ENCODE measurements around the gene MYH3. TPM values are rescaled to one million over a fixed set of nuclear protein-coding genes. Genes with fewer than 3 reads are reported as not detected.
A peak's percentile ranks its signal among the peaks of the same experiment; 100 is the strongest.

Gene MYH3
- total and polyA plus RNA-seq, 4 donors, result 1.1 to 9.5 (median 5.0) TPM

DNA sequence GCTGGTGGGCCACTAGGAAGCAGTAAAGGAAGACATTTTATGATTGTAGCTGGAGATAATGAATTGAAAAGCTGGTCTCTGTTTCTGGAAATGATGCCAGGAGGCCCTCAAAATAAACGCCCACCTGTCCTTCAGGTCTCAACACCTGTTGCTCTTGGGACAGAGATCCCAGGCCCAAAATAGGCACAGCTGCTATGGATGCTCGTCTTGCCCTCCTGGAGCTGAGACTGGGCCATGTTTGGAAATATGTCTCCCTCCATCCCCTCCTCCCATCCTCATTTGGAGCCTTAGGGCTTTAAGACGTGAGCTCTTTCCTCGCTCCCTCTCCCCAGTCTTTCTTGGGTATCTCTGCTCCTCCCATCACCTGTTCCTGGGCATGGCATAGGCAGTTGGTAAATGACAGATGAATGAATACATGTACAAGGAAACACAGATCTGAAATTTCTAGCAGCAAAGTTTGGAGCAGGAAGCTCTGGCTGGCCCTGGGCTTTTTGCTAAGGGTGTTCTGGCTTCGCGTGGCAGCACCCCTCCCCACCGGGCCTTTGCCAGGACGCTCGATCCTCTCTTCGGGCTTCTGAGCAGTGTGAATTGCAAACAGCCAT is 33.3 kb downstream of the MYH3 start:
- WGBS, 2 donors, result 64 to 70% methylated on average over 10 of the region's 10 CpGs
- intact Hi-C loops (cut with DNase I), result no loop called here
- Histone ChIP-seq H3K4me1 (ENCODE audit: control insufficient read depth in 1 of 2, insufficient read depth in 2 of 2, low read length in 2 of 2) (no peaks in the 10 kb centered on the region), H3K27ac (ENCODE audit: low read depth in 1 of 2, low read length in 2 of 2) (no peak overlapping the region), H3K9me3 (ENCODE audit: control insufficient read depth, low read length) (no peaks in the 10 kb centered on the region), H3K36me3 (ENCODE audit: control insufficient read depth in 1 of 2, insufficient read depth in 2 of 2, low read length in 1 of 2) (peaks cover 0 to 2% of the 10 kb centered on the region in 2 donors), H3K27me3 (ENCODE audit: control insufficient read depth in 1 of 2, insufficient read depth in 2 of 2, low read length in 1 of 2) (no peaks in the 10 kb centered on the region), H3K4me3 (ENCODE audit: low read length in 2 of 2) (no peak overlapping the region)
- no peak for DNase-seq
- no peak for ATAC-seq (ENCODE audit: low FRiP score)

DNA sequence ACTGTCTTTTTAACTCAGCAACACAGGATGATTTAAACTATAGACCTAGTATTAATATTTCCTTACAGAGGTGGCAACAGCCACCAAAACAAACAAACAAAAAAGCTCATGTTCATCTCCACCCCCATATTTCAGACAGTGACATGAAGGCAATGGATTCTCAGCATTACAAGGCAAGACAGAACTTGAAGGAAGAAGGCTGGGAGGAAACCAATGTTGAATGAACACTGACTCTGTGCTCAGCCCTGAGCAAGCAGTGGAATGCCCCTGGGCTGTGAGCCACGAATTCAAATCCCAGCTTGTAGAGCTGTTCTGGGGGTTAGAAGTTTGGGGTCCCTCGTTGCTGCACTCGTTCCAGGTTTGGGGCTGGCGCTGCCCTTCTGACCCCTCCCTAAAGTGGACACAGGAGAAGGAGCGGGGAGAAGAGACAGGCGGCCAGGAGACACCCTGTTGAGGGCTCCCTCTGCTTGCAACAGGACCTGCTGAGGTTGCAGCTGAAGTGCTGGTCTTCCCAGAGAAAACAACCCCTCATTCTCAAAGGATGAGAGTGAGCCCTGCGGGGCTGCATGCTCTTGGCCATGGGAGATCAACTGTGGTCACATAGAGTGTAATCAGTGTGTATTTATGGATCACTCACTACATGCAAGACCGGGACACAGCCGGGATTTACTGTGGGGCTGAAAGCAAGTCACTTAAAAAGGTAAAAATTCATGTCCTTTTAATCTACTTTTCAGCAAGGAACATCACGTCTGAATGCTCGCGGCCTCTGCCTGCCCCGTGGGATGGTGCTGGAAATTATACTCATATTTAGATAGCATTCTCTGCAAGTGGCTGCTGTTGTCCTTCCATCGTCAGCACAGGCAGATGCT is 34.3 kb downstream of the MYH3 start:
- Histone ChIP-seq H3K4me3 (ENCODE audit: low read length in 2 of 2) (no peak overlapping the region), H3K36me3 (ENCODE audit: control insufficient read depth in 1 of 2, insufficient read depth in 2 of 2, low read length in 1 of 2) (no peaks in the 10 kb centered on the region), H3K4me1 (ENCODE audit: control insufficient read depth in 1 of 2, insufficient read depth in 2 of 2, low read length in 2 of 2) (no peaks in the 10 kb centered on the region), H3K27me3 (ENCODE audit: control insufficient read depth in 1 of 2, insufficient read depth in 2 of 2, low read length in 1 of 2) (no peaks in the 10 kb centered on the region), H3K27ac (ENCODE audit: low read depth in 1 of 2, low read length in 2 of 2) (no peak overlapping the region), H3K9me3 (ENCODE audit: control insufficient read depth, low read length) (no peaks in the 10 kb centered on the region)
- intact Hi-C loops (cut with DNase I), result no loop called here
- 81 to 83% methylated on average over 14 of the region's 14 CpGs for WGBS, 2 donors
- ATAC-seq (ENCODE audit: low FRiP score) (no peak), DNase-seq (no peak)

DNA sequence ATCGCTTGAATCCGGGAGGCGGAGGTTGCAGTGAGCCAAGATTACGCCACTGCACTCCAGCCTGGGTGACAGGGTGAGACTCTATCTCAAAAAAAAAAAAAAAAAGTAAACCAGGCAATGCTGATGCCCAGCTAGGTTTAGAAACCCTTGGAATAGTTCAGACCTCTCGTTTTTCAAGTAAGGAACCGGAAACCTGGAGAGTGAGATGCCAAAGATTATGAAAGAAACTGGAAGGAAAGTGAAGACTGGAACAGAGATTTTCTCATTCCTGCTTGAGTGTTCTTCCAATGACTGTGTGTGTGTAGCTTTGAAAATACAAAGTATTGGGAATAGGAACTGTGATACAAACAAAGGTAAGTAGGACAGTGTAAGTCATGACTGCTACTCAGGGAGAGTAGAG is 35.7 kb downstream of the MYH3 start:
- H3K4me1 ChIP-seq (ENCODE audit: control insufficient read depth in 1 of 2, insufficient read depth in 2 of 2, low read length in 2 of 2), result no peaks in the 10 kb centered on the region
- no peaks in the 10 kb centered on the region for H3K36me3 ChIP-seq (ENCODE audit: control insufficient read depth in 1 of 2, insufficient read depth in 2 of 2, low read length in 1 of 2)
- DNase-seq (no peak), ATAC-seq (ENCODE audit: low FRiP score) (no peak)
- 75 to 79% methylated on average over 6 of the region's 6 CpGs for WGBS, 2 donors
- H3K9me3 ChIP-seq (ENCODE audit: control insufficient read depth, low read length), result no peaks in the 10 kb centered on the region
- H3K27me3 ChIP-seq (ENCODE audit: control insufficient read depth in 1 of 2, insufficient read depth in 2 of 2, low read length in 1 of 2), result no peaks in the 10 kb centered on the region
- no peak overlapping the region for H3K27ac ChIP-seq (ENCODE audit: low read depth in 1 of 2, low read length in 2 of 2)
- intact Hi-C loops (cut with DNase I), result no loop called here
- no peak overlapping the region for H3K4me3 ChIP-seq (ENCODE audit: low read length in 2 of 2)

GRCh38 chr17:10620823-10621222 is 36.3 kb downstream of the MYH3 start:
- H3K9me3 ChIP-seq (ENCODE audit: control insufficient read depth, low read length), result no peaks in the 10 kb centered on the region
- no peaks in the 10 kb centered on the region for H3K4me1 ChIP-seq (ENCODE audit: control insufficient read depth in 1 of 2, insufficient read depth in 2 of 2, low read length in 2 of 2)
- 56% methylated on average over 4 of the region's 4 CpGs for WGBS, 2 donors
- DNase-seq (no peak), ATAC-seq (ENCODE audit: low FRiP score) (no peak)
- H3K27me3 ChIP-seq (ENCODE audit: control insufficient read depth in 1 of 2, insufficient read depth in 2 of 2, low read length in 1 of 2), result no peaks in the 10 kb centered on the region
- no peak overlapping the region for H3K4me3 ChIP-seq (ENCODE audit: low read length in 2 of 2)
- H3K36me3 ChIP-seq (ENCODE audit: control insufficient read depth in 1 of 2, insufficient read depth in 2 of 2, low read length in 1 of 2), result no peaks in the 10 kb centered on the region
- no peak overlapping the region for H3K27ac ChIP-seq (ENCODE audit: low read depth in 1 of 2, low read length in 2 of 2)
- intact Hi-C loops (cut with DNase I), result no loop called here

DNA sequence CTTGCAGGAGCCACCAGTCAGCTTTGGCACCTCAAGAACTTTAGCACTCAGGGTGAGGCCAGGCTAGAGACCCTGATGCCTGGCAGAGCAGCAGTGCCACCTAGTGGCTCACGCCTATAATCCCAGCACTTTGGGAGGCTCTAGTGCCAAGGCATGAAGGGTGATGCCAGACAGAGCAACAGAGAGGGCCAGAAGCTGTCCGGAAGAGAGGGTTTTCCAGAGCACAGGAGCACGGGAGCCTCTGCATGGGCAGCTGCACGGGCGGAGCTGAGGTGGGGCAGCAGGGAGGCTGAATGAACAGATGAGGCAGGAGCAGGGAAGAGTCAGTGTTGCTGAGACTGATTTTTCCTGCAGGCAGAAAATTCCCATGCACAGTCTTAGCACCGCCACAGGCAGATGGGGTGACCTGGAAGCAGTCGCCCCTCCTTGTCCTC is 38.9 kb downstream of the MYH3 start:
- Histone ChIP-seq H3K4me1 (ENCODE audit: control insufficient read depth in 1 of 2, insufficient read depth in 2 of 2, low read length in 2 of 2) (no peaks in the 10 kb centered on the region), H3K27ac (ENCODE audit: low read depth in 1 of 2, low read length in 2 of 2) (no peak overlapping the region), H3K4me3 (ENCODE audit: low read length in 2 of 2) (no peak overlapping the region), H3K9me3 (ENCODE audit: control insufficient read depth, low read length) (no peaks in the 10 kb centered on the region), H3K27me3 (ENCODE audit: control insufficient read depth in 1 of 2, insufficient read depth in 2 of 2, low read length in 1 of 2) (no peaks in the 10 kb centered on the region), H3K36me3 (ENCODE audit: control insufficient read depth in 1 of 2, insufficient read depth in 2 of 2, low read length in 1 of 2) (no peaks in the 10 kb centered on the region)
- WGBS, 2 donors, result 14 to 18% methylated on average over 7 of the region's 7 CpGs
- ATAC-seq (ENCODE audit: low FRiP score), result peak; percentile 89
- peak; percentile 69 to 85 for DNase-seq
- intact Hi-C loops (cut with DNase I), result loop anchor here (2.0 to 10.0 kb wide), 2 partner anchors 283 to 693 kb away; no protein-coding TSS in a partner anchor

DNA sequence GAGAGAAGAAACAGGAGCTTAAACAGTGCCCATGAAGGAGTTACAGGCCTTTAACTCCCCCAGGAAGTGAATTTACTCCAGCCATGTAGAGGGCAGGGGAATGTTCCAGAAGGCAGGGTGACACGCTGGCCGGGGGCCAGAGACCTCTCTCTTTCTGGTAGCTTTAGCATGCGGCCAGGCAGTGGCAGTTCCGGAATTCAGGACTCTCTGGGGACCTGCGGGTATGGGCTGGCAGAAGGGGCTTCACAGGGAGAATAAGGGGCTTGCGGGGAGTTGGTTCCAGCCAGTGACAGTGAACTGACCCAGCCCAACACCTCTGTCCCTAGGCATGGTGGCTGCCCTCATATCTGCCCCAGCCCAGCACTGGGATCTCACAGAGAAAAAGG is 40.0 kb downstream of the MYH3 start:
- DNase-seq (no peak), ATAC-seq (ENCODE audit: low FRiP score) (no peak)
- intact Hi-C loops (cut with DNase I), result loop anchor here in 1 of 2 donors (10.0 kb wide), 1 partner anchor 282 kb away; no protein-coding TSS in a partner anchor
- no peaks in the 10 kb centered on the region for H3K36me3 ChIP-seq (ENCODE audit: control insufficient read depth in 1 of 2, insufficient read depth in 2 of 2, low read length in 1 of 2)
- H3K27me3 ChIP-seq (ENCODE audit: control insufficient read depth in 1 of 2, insufficient read depth in 2 of 2, low read length in 1 of 2), result no peaks in the 10 kb centered on the region
- H3K9me3 ChIP-seq (ENCODE audit: control insufficient read depth, low read length), result no peaks in the 10 kb centered on the region
- H3K4me3 ChIP-seq (ENCODE audit: low read length in 2 of 2), result no peak overlapping the region
- H3K27ac ChIP-seq (ENCODE audit: low read depth in 1 of 2, low read length in 2 of 2), result no peak overlapping the region
- 37 to 44% methylated on average over 6 of the region's 6 CpGs for WGBS, 2 donors
- H3K4me1 ChIP-seq (ENCODE audit: control insufficient read depth in 1 of 2, insufficient read depth in 2 of 2, low read length in 2 of 2), result no peaks in the 10 kb centered on the region

GRCh38 chr17:10616502-10617119 is 40.5 kb downstream of the MYH3 start:
- WGBS, 2 donors, result 38 to 45% methylated on average over 9 of the region's 9 CpGs
- intact Hi-C loops (cut with DNase I), result loop anchor here in 1 of 2 donors (10.0 kb wide), 1 partner anchor 282 kb away; no protein-coding TSS in a partner anchor
- ATAC-seq (ENCODE audit: low FRiP score), result peak; percentile 80

DNA sequence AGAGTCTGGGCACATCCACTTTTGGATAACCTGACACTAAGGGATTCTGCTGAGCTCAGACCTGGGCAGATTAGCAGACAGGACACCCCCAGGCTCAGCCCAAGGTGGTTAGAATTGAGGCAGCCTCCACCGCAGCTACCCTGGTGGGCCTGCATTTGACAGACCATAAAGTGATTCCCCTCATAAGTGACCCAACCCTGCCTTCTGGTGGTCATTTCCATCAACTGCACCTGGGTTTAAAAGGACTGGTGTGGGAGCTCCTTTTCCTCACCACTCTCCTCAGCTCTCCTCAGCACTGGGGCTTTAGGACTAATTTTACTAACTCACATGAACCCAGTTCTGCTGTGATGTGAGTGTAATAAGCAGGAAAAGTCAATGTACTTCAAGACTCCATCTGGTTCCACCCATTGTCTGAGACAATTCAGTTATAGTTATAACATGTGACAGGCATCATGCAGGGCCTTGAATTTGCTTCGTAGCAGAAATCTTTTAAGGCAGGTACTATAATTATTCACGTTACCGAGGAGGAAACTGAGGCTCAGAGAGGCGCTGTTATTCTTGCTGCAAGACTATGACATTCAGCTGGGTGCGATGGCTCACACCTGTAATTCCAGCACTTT is 42.5 kb downstream of the MYH3 start:
- Histone ChIP-seq H3K4me3 (ENCODE audit: low read length in 2 of 2) (no peak overlapping the region), H3K9me3 (ENCODE audit: control insufficient read depth, low read length) (no peaks in the 10 kb centered on the region), H3K27ac (ENCODE audit: low read depth in 1 of 2, low read length in 2 of 2) (no peak overlapping the region), H3K27me3 (ENCODE audit: control insufficient read depth in 1 of 2, insufficient read depth in 2 of 2, low read length in 1 of 2) (no peaks in the 10 kb centered on the region), H3K4me1 (ENCODE audit: control insufficient read depth in 1 of 2, insufficient read depth in 2 of 2, low read length in 2 of 2) (no peaks in the 10 kb centered on the region), H3K36me3 (ENCODE audit: control insufficient read depth in 1 of 2, insufficient read depth in 2 of 2, low read length in 1 of 2) (no peaks in the 10 kb centered on the region)
- peak; percentile 55 for ATAC-seq (ENCODE audit: low FRiP score)
- intact Hi-C loops (cut with DNase I), result loop anchor here in 1 of 2 donors (5.0 to 10.0 kb wide), 2 partner anchors 280 to 687 kb away; no protein-coding TSS in a partner anchor
- DNase-seq, result no peak
- WGBS, 2 donors, result 69 to 71% methylated on average over 6 of the region's 6 CpGs

More at GRCh38 chr17:10616502-10617119, 40.5 kb downstream of the MYH3 start:
- Histone ChIP-seq H3K9me3 (ENCODE audit: control insufficient read depth, low read length) (no peaks in the 10 kb centered on the region), H3K36me3 (ENCODE audit: control insufficient read depth in 1 of 2, insufficient read depth in 2 of 2, low read length in 1 of 2) (no peaks in the 10 kb centered on the region), H3K27ac (ENCODE audit: low read depth in 1 of 2, low read length in 2 of 2) (no peak overlapping the region), H3K4me3 (ENCODE audit: low read length in 2 of 2) (no peak overlapping the region), H3K4me1 (ENCODE audit: control insufficient read depth in 1 of 2, insufficient read depth in 2 of 2, low read length in 2 of 2) (no peaks in the 10 kb centered on the region), H3K27me3 (ENCODE audit: control insufficient read depth in 1 of 2, insufficient read depth in 2 of 2, low read length in 1 of 2) (no peaks in the 10 kb centered on the region)
- DNase-seq, result peak; percentile 72 to 93

Measured in aorta (tissue), 5 donors.